Endothelial cell of umbilical vein (primary cell): ENCODE results near the gene CAPG.

Experiments used
- CTCF ChIP-seq, 2 donors: IDR thresholded peaks; 1 replicate in 1 of 2; 2 replicates in 1 of 2; pipeline ENCODE4 v1.5.1; 2011; ENCODE audit warnings: low read length in 2 of 2, mild to moderate bottlenecking in 2 of 2, moderate library complexity in 2 of 2, control low read depth in 1 of 2, inconsistent platforms in 1 of 2, low read depth in 1 of 2; ENCODE audit not compliant: insufficient read depth in 1 of 2; ENCODE audit errors: extremely low read depth in 1 of 2
- GATA2 ChIP-seq: IDR thresholded peaks from 2 replicates; pipeline ENCODE4 v1.7.0; 2011; ENCODE audit warnings: low read depth, mild to moderate bottlenecking, moderate library complexity, mixed read lengths, low read length; ENCODE audit not compliant: insufficient read length, insufficient read depth
- JUN ChIP-seq: IDR thresholded peaks from 2 replicates; pipeline ENCODE4 v1.6.1; 2011; ENCODE audit warnings: borderline replicate concordance, low read depth; ENCODE audit not compliant: insufficient read length, insufficient read depth
- MYC ChIP-seq: IDR thresholded peaks from one replicate; pipeline ENCODE4 v1.6.1; 2011; ENCODE audit warnings: mild to moderate bottlenecking, low read depth, low read length
- POLR2A ChIP-seq: IDR thresholded peaks from 2 replicates; pipeline ENCODE4 v1.6.1; 2012; ENCODE audit warnings: low read depth, mild to moderate bottlenecking, control low read depth, low read length
- POLR2AphosphoS5 ChIP-seq: IDR thresholded peaks from 2 replicates; pipeline ENCODE4 v1.6.1; 2012; ENCODE audit warnings: low read depth, mild to moderate bottlenecking, control low read depth, low read length, moderate library complexity; ENCODE audit not compliant: insufficient read depth

GRCh38 chr2:85446296-85447221 lies 36.4 kb upstream of the CAPG start:
- no peak for TF ChIP-seq CTCF (IDR thresholded peaks at IDR 0.05; ENCODE audit: extremely low read depth in 1 of 2, insufficient read depth in 1 of 2, low read depth in 1 of 2, low read length in 2 of 2)
- no peak for TF ChIP-seq POLR2AphosphoS5
- no peak for TF ChIP-seq GATA2
- TF ChIP-seq POLR2A = no peak
- TF ChIP-seq MYC = no peak
- no peak for TF ChIP-seq JUN
